GM12878 (cell line): ENCODE data around the gene TESK2. TPM values are rescaled to one million over a fixed set of nuclear protein-coding genes. Genes with fewer than 3 reads are reported as not detected.
A peak's percentile ranks its signal among the peaks of the same experiment; 100 is the strongest.

ENCODE experiments used
- ATAC-seq: fragments of 200-7000 bp; cut with Tn5 transposase; 3 replicates; pipeline ENCODE4 v1.9.1; 2020; ENCODE audit warnings: mild to moderate bottlenecking, moderate library complexity
- BruUV-seq: library from RNA; stranded (reverse); fragments of 400-500 nt; replicated peaks from 2 replicates; lab custom pipeline; 2021; lab: Mats Ljungman, UMichigan
- CTCF ChIA-PET: fragments of 300-600 bp; sonication (Branson Sonifier 250); formaldehyde crosslinking; extraction: SDS; loops from one replicate; lab custom pipeline; 2021; ENCODE audit warnings: inconsistent platforms; lab: Yijun Ruan, JAX
- POLR2A ChIA-PET: fragments of 350-600 bp; formaldehyde crosslinking; extraction: SDS; loops from one replicate; lab custom pipeline; 2021; ENCODE audit warnings: inconsistent platforms; lab: Charles Lee
- RAD21 ChIA-PET: fragments of 300-600 bp; sonication (Branson Sonifier 250); formaldehyde crosslinking; loops from one replicate; lab custom pipeline; 2023; ENCODE audit warnings: antibody characterized with exemption; ENCODE audit not compliant: unreplicated experiment; lab: Charles Lee
- SMC1A ChIA-PET: fragments of 300-600 bp; sonication (Branson Sonifier 250); formaldehyde crosslinking; loops from one replicate; lab custom pipeline; 2023; ENCODE audit not compliant: unreplicated experiment, uncharacterized antibody; lab: Charles Lee
- DNase-seq: peaks from one replicate; pipeline ENCODE4 v3.0.0-alpha.2; 2011; ENCODE audit warnings: low read depth, low spot score
- FAIRE-seq: peaks from 3 replicates; lab custom pipeline; 2011; peaks lifted over from hg19 to GRCh38; lab: Jason Lieb, UNC
- H2AFZ ChIP-seq: 2 replicates; pipeline ENCODE4 v1.6.0; 2011; ENCODE audit warnings: low read depth, low read length, control low read depth; ENCODE audit not compliant: control insufficient read depth
- H3K27ac ChIP-seq: 2 replicates; pipeline ENCODE4 v1.5.1; 2011; ENCODE audit warnings: control low read depth; ENCODE audit not compliant: control insufficient read depth, insufficient read depth
- H3K27me3 ChIP-seq, 2 experiments: replicated peaks in 1 of 2; 2 replicates each; pipeline versions ENCODE4 v1.6.0 to v1.6.1; 2011; ENCODE audit warnings: low read length in 1 of 2; ENCODE audit not compliant: control insufficient read depth in 2 of 2, insufficient read depth in 2 of 2
- H3K36me3 ChIP-seq, 2 experiments: 2 replicates each; pipeline ENCODE4 v1.5.1; 2011; ENCODE audit warnings: low read length in 1 of 2; ENCODE audit not compliant: control insufficient read depth in 2 of 2, insufficient read depth in 2 of 2
- H3K4me1 ChIP-seq: 2 replicates; pipeline ENCODE4 v1.6.1; 2011; ENCODE audit warnings: mild to moderate bottlenecking, low read length, moderate library complexity, mixed read lengths; ENCODE audit not compliant: control insufficient read depth, insufficient read depth
- H3K4me2 ChIP-seq: 2 replicates; pipeline ENCODE4 v1.6.0; 2011; ENCODE audit warnings: control low read depth; ENCODE audit not compliant: control insufficient read depth, insufficient read depth
- H3K4me3 ChIP-seq: fragments of 200-600 bp; sonication (generic); 2 replicates; pipeline ENCODE4 v1.5.1; 2016
- H3K79me2 ChIP-seq: 2 replicates; pipeline ENCODE4 v1.6.0; 2011; ENCODE audit warnings: low read length; ENCODE audit not compliant: control insufficient read depth, insufficient read depth
- H3K9ac ChIP-seq: 2 replicates; pipeline ENCODE4 v1.8.0; 2011; ENCODE audit warnings: low read length, control low read depth, mixed read lengths; ENCODE audit not compliant: control insufficient read depth, insufficient read depth
- H3K9me3 ChIP-seq: replicated peaks from 3 replicates; pipeline ENCODE4 v1.5.1; 2011; ENCODE audit warnings: mild to moderate bottlenecking, low read length; ENCODE audit not compliant: control insufficient read depth, insufficient read depth
- H4K20me1 ChIP-seq: 2 replicates; pipeline ENCODE4 v1.6.0; 2011; ENCODE audit not compliant: control insufficient read depth, insufficient read depth
- CBX5 ChIP-seq: sonication (generic); IDR thresholded peaks from 2 replicates; pipeline ENCODE4 v1.6.1; 2016; ENCODE audit warnings: low read depth, moderate library complexity, mild to moderate bottlenecking, inconsistent platforms
- CHD2 ChIP-seq: IDR thresholded peaks from 2 replicates; pipeline ENCODE4 v1.6.1; 2011; ENCODE audit warnings: low read depth, low read length, improper control_type of control experiment, borderline replicate concordance
- EED ChIP-seq: sonication (generic); IDR thresholded peaks from 2 replicates; pipeline ENCODE4 v1.6.1; 2016; ENCODE audit warnings: antibody characterized with exemption, low read depth
- ETV6 ChIP-seq, 2 experiments: fragments of 450-650 bp in 1 of 2; IDR thresholded peaks in 1 of 2; conservative IDR thresholded peaks in 1 of 2; 2 replicates each; pipeline ENCODE4 v1.6.1; 2014; ENCODE audit warnings: antibody characterized with exemption in 1 of 2, borderline replicate concordance in 1 of 2, low read depth in 1 of 2, mild to moderate bottlenecking in 1 of 2, moderate library complexity in 1 of 2
- FOS ChIP-seq: IDR thresholded peaks from 3 replicates; pipeline ENCODE4 v1.6.1; 2011; ENCODE audit warnings: borderline replicate concordance; ENCODE audit not compliant: insufficient read length; ENCODE audit errors: extremely low read depth
- FOXK2 ChIP-seq: fragments of 450-650 bp; IDR thresholded peaks from 2 replicates; pipeline ENCODE4 v1.6.1; 2017; ENCODE audit warnings: mild to moderate bottlenecking, moderate library complexity
- IRF4 ChIP-seq: IDR thresholded peaks from 2 replicates; pipeline ENCODE4 v1.6.1; 2011; ENCODE audit warnings: low read depth, low read length
- KAT2A ChIP-seq: conservative IDR thresholded peaks from 2 replicates; pipeline ENCODE4 v1.6.1; 2011; ENCODE audit warnings: low read depth, low read length; ENCODE audit not compliant: control insufficient read depth
- NBN ChIP-seq: fragments of 450-650 bp; IDR thresholded peaks from 2 replicates; pipeline ENCODE4 v1.6.1; 2016
- NFIC ChIP-seq: IDR thresholded peaks from 2 replicates; pipeline ENCODE4 v1.6.1; 2012; ENCODE audit warnings: low read depth, mild to moderate bottlenecking, inconsistent platforms, low read length, moderate library complexity
- NFYB ChIP-seq: IDR thresholded peaks from 2 replicates; pipeline ENCODE4 v1.6.1; 2011; ENCODE audit warnings: low read depth, mild to moderate bottlenecking, low read length, improper control_type of control experiment, moderate library complexity; ENCODE audit not compliant: insufficient read depth
- NR2F1 ChIP-seq: fragments of 450-650 bp; conservative IDR thresholded peaks from 2 replicates; pipeline ENCODE4 v1.6.1; 2017; ENCODE audit warnings: mild to moderate bottlenecking
- PML ChIP-seq: IDR thresholded peaks from 2 replicates; pipeline ENCODE4 v1.6.1; 2012; ENCODE audit warnings: low read length, inconsistent platforms
- RAD51 ChIP-seq: fragments of 450-650 bp; IDR thresholded peaks from 2 replicates; pipeline ENCODE4 v1.6.1; 2016; ENCODE audit warnings: moderate library complexity, mild to moderate bottlenecking, inconsistent platforms
- RELA ChIP-seq: fragments of 450-650 bp; IDR thresholded peaks from 2 replicates; pipeline ENCODE4 v1.8.0; 2014; ENCODE audit warnings: borderline replicate concordance; ENCODE audit not compliant: partially characterized antibody
- SPI1 ChIP-seq: IDR thresholded peaks from 2 replicates; pipeline ENCODE4 v1.6.1; 2011; ENCODE audit warnings: low read depth, mild to moderate bottlenecking, low read length, moderate library complexity, borderline replicate concordance; ENCODE audit not compliant: insufficient read depth
- STAT3 ChIP-seq: IDR thresholded peaks from 2 replicates; pipeline ENCODE4 v1.6.1; 2011; ENCODE audit warnings: low read depth, low read length, improper control_type of control experiment
- ZNF24 ChIP-seq: fragments of 450-650 bp; IDR thresholded peaks from 2 replicates; pipeline ENCODE4 v1.6.1; 2017; ENCODE audit warnings: antibody characterized with exemption, mild to moderate bottlenecking
- in situ Hi-C: fragments of 300-500 bp; cut with MboI; formaldehyde crosslinking; loops from 9 replicates; pipeline ENCODE4 v1.14.3; 2018; ENCODE audit warnings: mixed read lengths
- intact Hi-C: fragments of 100-400 bp; cut with micrococcal nuclease; formaldehyde crosslinking; loops from one replicate; pipeline ENCODE4 v1.14.2; 2022; ENCODE audit not compliant: unreplicated experiment
- polyA plus RNA-seq, 11 experiments: library from polyadenylated mRNA; depleted of rRNA in 4 of 11; unstranded in 6 of 11; stranded (reverse) in 5 of 11; fragments of >200 nt; fragmentation: Nextera tagmentation in 4 of 11; fragmentation: Illumina TruSeq in 1 of 11; extraction: Ambion mirVana in 4 of 11; extraction: Trizol in 1 of 11; gene quantifications; 1 replicate in 1 of 11; 2 replicates in 10 of 11; pipeline versions ENCODE4 v1.2.1 to v1.2.3, GENCODE V29; 2011 to 2016; ENCODE audit warnings: inconsistent platforms in 2 of 11, missing spikeins in 2 of 11, low read depth in 1 of 11
- total RNA-seq, 4 experiments: library from RNA; depleted of rRNA in 3 of 4; stranded (reverse); fragments of >200 nt in 3 of 4; fragmentation: Illumina TruSeq in 1 of 4; extraction: Trizol in 1 of 4; gene quantifications; 2 replicates each; pipeline versions ENCODE4 v1.2.1 to v1.2.3, GENCODE V29; 2013 to 2021
- TF ChIP-seq, protein P1 (sequence below): fragments of 150-350 bp; IDR thresholded peaks from 2 replicates; pipeline ENCODE4 v1.6.1; 2016; ENCODE audit warnings: low read depth, low read length
- TF ChIP-seq, protein P2 (sequence below): IDR thresholded peaks from 2 replicates; pipeline ENCODE4 v1.6.1; 2012; ENCODE audit warnings: low read depth, low read length, improper control_type of control experiment

TESK2 gene
- total and polyA plus RNA-seq, 10 of the 15 experiments (the other 5 are each of a cell fraction or from before 2014, with no cell fraction given), result 2.2 to 10.0 (median 5.7) TPM

DNA sequence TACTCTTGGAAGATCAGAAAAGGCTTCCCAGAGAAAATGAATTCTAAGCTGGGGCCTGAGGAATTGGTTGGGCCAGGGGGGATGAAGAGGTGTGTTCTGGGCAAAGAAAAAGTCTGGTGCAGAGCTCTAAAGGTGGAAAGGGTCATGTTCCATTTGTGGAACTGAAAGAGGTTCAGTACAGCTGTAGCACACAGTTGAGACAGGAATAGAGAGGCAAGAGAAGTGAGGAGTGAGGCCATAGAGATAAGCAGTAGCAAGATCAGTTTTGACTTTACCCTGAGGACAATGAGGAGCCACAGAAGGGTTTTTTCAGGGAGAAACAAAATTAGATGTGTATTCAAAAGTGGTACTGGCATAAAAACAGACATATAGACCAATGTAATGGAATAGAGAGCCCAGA lies 120.4 kb downstream of the TESK2 start:
- ChIA-PET SMC1A (interaction anchor here (0.9 to 3.0 kb wide), 6 partner anchors 11 to 472 kb away, joined by 3 to 18 read pairs (median 4); partner anchors contain the start of gene TESK2), CTCF (interaction anchor here (1.0 to 2.0 kb wide), 3 partner anchors 10 to 124 kb away, joined by 3 to 5 read pairs (median 3); no protein-coding TSS in a partner anchor), RAD21 (interaction anchor here (1.2 to 2.0 kb wide), 4 partner anchors 9 to 121 kb away, joined by 3 to 8 read pairs (median 5); partner anchors contain the start of gene TESK2), POLR2A (interaction anchor here (1.3 kb wide), 1 partner anchor 120 kb away, joined by 3 read pairs; the partner anchor contains the start of gene TESK2)
- ATAC-seq (peak; percentile 85), FAIRE-seq (no peak), DNase-seq (peak; percentile 39)
- H3K9ac ChIP-seq, result no peak overlapping the region
- no peaks in the 10 kb centered on the region for H3K9me3 ChIP-seq
- in situ Hi-C loops, result no loop called here
- no peaks in the 10 kb centered on the region for H3K27me3 ChIP-seq
- peak overlapping the region; percentile 15; the same call in 1 of the 2 replicates for H3K4me2 ChIP-seq
- no peaks in the 10 kb centered on the region for H3K79me2 ChIP-seq
- H3K36me3 ChIP-seq, result no peaks in the 10 kb centered on the region
- H3K4me3 ChIP-seq, result no peak overlapping the region
- no peak overlapping the region for H2AFZ ChIP-seq
- H4K20me1 ChIP-seq, result no peaks in the 10 kb centered on the region
- intact Hi-C loops, result no loop called here
- peaks cover 41% of the 10 kb centered on the region for H3K4me1 ChIP-seq
- peak overlapping the region; percentile 3 for H3K27ac ChIP-seq
- BruUV-seq, result no TSS peak
- TF ChIP-seq CBX5 (0 out of 2 replicates have a peak, but pooled peaks have one; percentile 36), FOS (no peak), RELA (no peak), NFIC (0 out of 2 replicates have a peak, but pooled peaks have one; percentile 30), NR2F1 (peak; percentile 37; the same call in 1 of the 2 replicates), NFYB (no peak), NBN (0 out of 2 replicates have a peak, but pooled peaks have one; percentile 34), FOXK2 (no peak), ETV6 (conservative IDR thresholded peaks at IDR 0.05 in 1 of 2, IDR thresholded peaks at IDR 0.05 in 1 of 2; ENCODE audit: borderline replicate concordance in 1 of 2, low read depth in 1 of 2) (no peak), EED (0 out of 2 replicates have a peak, but pooled peaks have one; percentile 44), SPI1 (peak; percentile 75; the same call in 1 of the 2 replicates), STAT3 (no peak), PML (no peak), ZNF24 (no peak), KAT2A (no peak), IRF4 (peak; percentile 36; the same call in 1 of the 2 replicates), RAD51 (no peak), CHD2 (no peak)
- TF ChIP-seq, protein P1, sequence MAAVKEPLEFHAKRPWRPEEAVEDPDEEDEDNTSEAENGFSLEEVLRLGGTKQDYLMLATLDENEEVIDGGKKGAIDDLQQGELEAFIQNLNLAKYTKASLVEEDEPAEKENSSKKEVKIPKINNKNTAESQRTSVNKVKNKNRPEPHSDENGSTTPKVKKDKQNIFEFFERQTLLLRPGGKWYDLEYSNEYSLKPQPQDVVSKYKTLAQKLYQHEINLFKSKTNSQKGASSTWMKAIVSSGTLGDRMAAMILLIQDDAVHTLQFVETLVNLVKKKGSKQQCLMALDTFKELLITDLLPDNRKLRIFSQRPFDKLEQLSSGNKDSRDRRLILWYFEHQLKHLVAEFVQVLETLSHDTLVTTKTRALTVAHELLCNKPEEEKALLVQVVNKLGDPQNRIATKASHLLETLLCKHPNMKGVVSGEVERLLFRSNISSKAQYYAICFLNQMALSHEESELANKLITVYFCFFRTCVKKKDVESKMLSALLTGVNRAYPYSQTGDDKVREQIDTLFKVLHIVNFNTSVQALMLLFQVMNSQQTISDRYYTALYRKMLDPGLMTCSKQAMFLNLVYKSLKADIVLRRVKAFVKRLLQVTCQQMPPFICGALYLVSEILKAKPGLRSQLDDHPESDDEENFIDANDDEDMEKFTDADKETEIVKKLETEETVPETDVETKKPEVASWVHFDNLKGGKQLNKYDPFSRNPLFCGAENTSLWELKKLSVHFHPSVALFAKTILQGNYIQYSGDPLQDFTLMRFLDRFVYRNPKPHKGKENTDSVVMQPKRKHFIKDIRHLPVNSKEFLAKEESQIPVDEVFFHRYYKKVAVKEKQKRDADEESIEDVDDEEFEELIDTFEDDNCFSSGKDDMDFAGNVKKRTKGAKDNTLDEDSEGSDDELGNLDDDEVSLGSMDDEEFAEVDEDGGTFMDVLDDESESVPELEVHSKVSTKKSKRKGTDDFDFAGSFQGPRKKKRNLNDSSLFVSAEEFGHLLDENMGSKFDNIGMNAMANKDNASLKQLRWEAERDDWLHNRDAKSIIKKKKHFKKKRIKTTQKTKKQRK, result no peak
- TF ChIP-seq, protein P2, sequence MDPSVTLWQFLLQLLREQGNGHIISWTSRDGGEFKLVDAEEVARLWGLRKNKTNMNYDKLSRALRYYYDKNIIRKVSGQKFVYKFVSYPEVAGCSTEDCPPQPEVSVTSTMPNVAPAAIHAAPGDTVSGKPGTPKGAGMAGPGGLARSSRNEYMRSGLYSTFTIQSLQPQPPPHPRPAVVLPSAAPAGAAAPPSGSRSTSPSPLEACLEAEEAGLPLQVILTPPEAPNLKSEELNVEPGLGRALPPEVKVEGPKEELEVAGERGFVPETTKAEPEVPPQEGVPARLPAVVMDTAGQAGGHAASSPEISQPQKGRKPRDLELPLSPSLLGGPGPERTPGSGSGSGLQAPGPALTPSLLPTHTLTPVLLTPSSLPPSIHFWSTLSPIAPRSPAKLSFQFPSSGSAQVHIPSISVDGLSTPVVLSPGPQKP, result no peak
